HepG2 (cell line): ENCODE measurements around the gene ENTREP3. TPM values are rescaled to one million over a fixed set of nuclear protein-coding genes. Genes with fewer than 3 reads are reported as not detected.

Experiments used
- ATF7-NPFF ChIP-seq: sonication (generic); formaldehyde crosslinking; IDR thresholded peaks from 2 replicates; pipeline ENCODE4 v1.8.1; 2023; ENCODE audit warnings: mild to moderate bottlenecking, low read depth, missing genetic modification reagents, moderate library complexity
- BORCS8-MEF2B ChIP-seq: sonication (generic); formaldehyde crosslinking; IDR thresholded peaks from 2 replicates; pipeline ENCODE4 v1.8.0; 2022; ENCODE audit warnings: mild to moderate bottlenecking, missing genetic modification reagents
- DNMT1 ChIP-seq: sonication (generic); formaldehyde crosslinking; IDR thresholded peaks from 2 replicates; pipeline ENCODE4 v1.5.1; 2020; ENCODE audit warnings: mild to moderate bottlenecking, missing genetic modification reagents
- ETV5 ChIP-seq: IDR thresholded peaks from 2 replicates; pipeline ENCODE4 v1.6.1; 2018; ENCODE audit warnings: missing biosample characterization, missing genetic modification reagents, inconsistent platforms, borderline replicate concordance
- ETV6 ChIP-seq: sonication (generic); formaldehyde crosslinking; conservative IDR thresholded peaks from 2 replicates; pipeline ENCODE4 v1.4.0; 2020; ENCODE audit warnings: missing genetic modification reagents
- GABPA ChIP-seq, 2 experiments: IDR thresholded peaks; 2 replicates each; pipeline ENCODE4 v1.6.1; 2011 to 2016; ENCODE audit warnings: low read depth in 2 of 2, low read length in 1 of 2, missing biosample characterization in 1 of 2, missing genetic modification characterization in 1 of 2
- GTF3A ChIP-seq: sonication (generic); formaldehyde crosslinking; conservative IDR thresholded peaks from 2 replicates; pipeline ENCODE4 v1.4.0; 2020; ENCODE audit warnings: mild to moderate bottlenecking, missing genetic modification reagents
- HNRNPLL ChIP-seq: fragments of 200-400 bp; formaldehyde crosslinking; IDR thresholded peaks from 2 replicates; pipeline ENCODE4 v1.6.1; 2017; ENCODE audit warnings: mild to moderate bottlenecking, low read depth, low read length; ENCODE audit not compliant: poor library complexity, severe bottlenecking
- IRF9 ChIP-seq: sonication (generic); formaldehyde crosslinking; IDR thresholded peaks from 2 replicates; pipeline ENCODE4 v1.8.0; 2022; ENCODE audit warnings: missing genetic modification reagents, mild to moderate bottlenecking, borderline replicate concordance
- KDM5B ChIP-seq: sonication (generic); formaldehyde crosslinking; IDR thresholded peaks from 2 replicates; pipeline ENCODE4 v1.4.0; 2020; ENCODE audit warnings: missing genetic modification reagents, mild to moderate bottlenecking, borderline replicate concordance
- MAF1 ChIP-seq: sonication (generic); formaldehyde crosslinking; IDR thresholded peaks from 2 replicates; pipeline ENCODE4 v1.5.0; 2020; ENCODE audit warnings: missing genetic modification reagents, borderline replicate concordance
- MAX ChIP-seq: IDR thresholded peaks from 2 replicates; pipeline ENCODE4 v1.6.1; 2012; ENCODE audit warnings: inconsistent platforms
- MIER2 ChIP-seq: IDR thresholded peaks from 2 replicates; pipeline ENCODE4 v1.6.1; 2016; ENCODE audit warnings: missing biosample characterization, missing genetic modification reagents
- MXD4 ChIP-seq: IDR thresholded peaks from 2 replicates; pipeline ENCODE4 v1.6.1; 2016; ENCODE audit warnings: mild to moderate bottlenecking, missing biosample characterization, missing genetic modification reagents
- NFYB ChIP-seq: sonication (generic); formaldehyde crosslinking; IDR thresholded peaks from 2 replicates; pipeline ENCODE4 v1.4.0; 2020; ENCODE audit warnings: missing genetic modification reagents
- PPARG ChIP-seq: conservative IDR thresholded peaks from 2 replicates; pipeline ENCODE4 v1.6.1; 2016; ENCODE audit warnings: missing biosample characterization, missing genetic modification reagents
- SP4 ChIP-seq: sonication (generic); formaldehyde crosslinking; IDR thresholded peaks from 2 replicates; pipeline ENCODE4 v1.8.1; 2023; ENCODE audit warnings: mild to moderate bottlenecking, missing genetic modification reagents
- TARDBP ChIP-seq: sonication (generic); formaldehyde crosslinking; IDR thresholded peaks from 2 replicates; pipeline ENCODE4 v1.8.0; 2022; ENCODE audit warnings: mild to moderate bottlenecking, missing genetic modification reagents
- YY1 ChIP-seq: IDR thresholded peaks from 2 replicates; pipeline ENCODE4 v1.6.1; 2011; ENCODE audit warnings: low read length, low read depth, moderate library complexity, mild to moderate bottlenecking; ENCODE audit not compliant: insufficient read depth, insufficient replicate concordance
- ZBTB7A ChIP-seq: sonication (generic); formaldehyde crosslinking; IDR thresholded peaks from 2 replicates; pipeline ENCODE4 v1.8.0; 2022; ENCODE audit warnings: mild to moderate bottlenecking, missing genetic modification reagents
- ZNF331 ChIP-seq: sonication (generic); formaldehyde crosslinking; IDR thresholded peaks from 2 replicates; pipeline ENCODE4 v1.4.0; 2020; ENCODE audit warnings: missing genetic modification reagents
- ZNF383 ChIP-seq: sonication (generic); formaldehyde crosslinking; IDR thresholded peaks from 2 replicates; pipeline ENCODE4 v1.4.0; 2020; ENCODE audit warnings: missing genetic modification reagents, mild to moderate bottlenecking, borderline replicate concordance
- ZNF547 ChIP-seq: sonication (generic); formaldehyde crosslinking; IDR thresholded peaks from 2 replicates; pipeline ENCODE4 v1.5.1; 2020; ENCODE audit warnings: mild to moderate bottlenecking, missing genetic modification reagents
- ZNF619 ChIP-seq: sonication (generic); formaldehyde crosslinking; IDR thresholded peaks from 2 replicates; pipeline ENCODE4 v1.4.0; 2020; ENCODE audit warnings: mild to moderate bottlenecking, missing genetic modification reagents
- ZNF7 ChIP-seq: IDR thresholded peaks from 2 replicates; pipeline ENCODE4 v1.6.1; 2016; ENCODE audit warnings: missing biosample characterization, missing genetic modification reagents
- ZNF709 ChIP-seq: sonication (generic); formaldehyde crosslinking; IDR thresholded peaks from 2 replicates; pipeline ENCODE4 v1.5.0; 2020; ENCODE audit warnings: mild to moderate bottlenecking, missing genetic modification reagents
- ZNF768 ChIP-seq: sonication (generic); formaldehyde crosslinking; IDR thresholded peaks from 2 replicates; pipeline ENCODE4 v1.4.0; 2020; ENCODE audit warnings: missing genetic modification reagents
- ZNF816 ChIP-seq: sonication (generic); formaldehyde crosslinking; IDR thresholded peaks from 2 replicates; pipeline ENCODE4 v1.8.0; 2022; ENCODE audit warnings: missing genetic modification reagents, mild to moderate bottlenecking, borderline replicate concordance
- ZNF878 ChIP-seq: sonication (generic); formaldehyde crosslinking; IDR thresholded peaks from 2 replicates; pipeline ENCODE4 v1.8.1; 2023; ENCODE audit warnings: mild to moderate bottlenecking, missing genetic modification reagents, moderate library complexity
- polyA plus RNA-seq, 8 experiments: library from polyadenylated mRNA; depleted of rRNA in 3 of 8; stranded (reverse) in 7 of 8; unstranded in 1 of 8; fragments of >200 nt; fragmentation: Illumina TruSeq in 4 of 8; extraction: Trizol in 4 of 8; gene quantifications; 2 replicates each; pipeline versions ENCODE4 v1.2.1 to v1.2.3, GENCODE V29; 2011 to 2016; ENCODE audit warnings: low read depth in 4 of 8, missing spikeins in 1 of 8, mixed read lengths in 1 of 8; ENCODE audit not compliant: insufficient read depth in 1 of 8
- total RNA-seq, 5 experiments: library from RNA; depleted of rRNA; stranded (reverse); fragments of >200 nt; fragmentation: Illumina TruSeq; extraction: Trizol; gene quantifications; 2 replicates each; pipeline ENCODE4 v1.2.3, GENCODE V29; 2016; ENCODE audit warnings: low read depth in 1 of 5
- TF ChIP-seq, protein P1 (sequence below): sonication (generic); formaldehyde crosslinking; IDR thresholded peaks from 2 replicates; pipeline ENCODE4 v1.4.0; 2020; ENCODE audit warnings: mild to moderate bottlenecking, missing genetic modification reagents

The ENTREP3 gene
- total and polyA plus RNA-seq, 2 of the 13 experiments (the other 11 are each of a cell fraction or from before 2014, with no cell fraction given): 4.1 to 9.9 TPM

GRCh38 chr1:155277070-155277901, 22.0 kb upstream of the ENTREP3 start, which contains the start of gene HCN3 (continued):
- TF ChIP-seq ZNF547 (CRISPR knock-in tag) (no peak; the same call in none of the 2 replicates), KDM5B (CRISPR knock-in tag) (peak; percentile 54; the same call in 1 of the 2 replicates), PPARG (peak; percentile 80), ETV5 (CRISPR knock-in tag) (peak; percentile 11), NFYB (CRISPR knock-in tag) (peak; percentile 68), ETV6 (CRISPR knock-in tag) (0 out of 2 replicates have a peak, but pooled peaks have one; percentile 63), MAF1 (CRISPR knock-in tag) (no peak), MXD4 (CRISPR knock-in tag) (peak; percentile 89), IRF9 (CRISPR knock-in tag) (peak; percentile 89; the same call in 1 of the 2 replicates), HNRNPLL (peak; percentile 89), BORCS8-MEF2B (CRISPR knock-in tag) (peak; percentile 85), ZNF878 (no peak; the same call in 1 of the 2 replicates), SP4 (peak; percentile 97), GABPA (IDR thresholded peaks at IDR 0.05; ENCODE audit: low read depth, low read length) (no peak), GABPA (CRISPR knock-in tag; IDR thresholded peaks at IDR 0.05; ENCODE audit: low read depth) (peak; percentile 31), MAX (peak; percentile 78), ZNF7 (CRISPR knock-in tag) (no peak), GTF3A (CRISPR knock-in tag) (0 out of 2 replicates have a peak, but pooled peaks have one; percentile 58), ZNF768 (CRISPR knock-in tag) (peak; percentile 26; the same call in 1 of the 2 replicates), ATF7-NPFF (CRISPR knock-in tag) (peak; percentile 74; the same call in 1 of the 2 replicates), ZNF619 (CRISPR knock-in tag) (no peak; the same call in 1 of the 2 replicates), TARDBP (CRISPR knock-in tag) (peak; percentile 62; the same call in 1 of the 2 replicates), YY1 (peak; percentile 77), ZNF331 (CRISPR knock-in tag) (peak; percentile 57; the same call in 1 of the 2 replicates), ZNF709 (CRISPR knock-in tag) (peak; percentile 80), DNMT1 (CRISPR knock-in tag) (0 out of 2 replicates have a peak, but pooled peaks have one; percentile 52), ZNF383 (peak; percentile 63; the same call in 1 of the 2 replicates), MIER2 (CRISPR knock-in tag) (0 out of 2 replicates have a peak, but pooled peaks have one; percentile 51), ZNF816 (CRISPR knock-in tag) (peak; percentile 36; the same call in 1 of the 2 replicates), ZBTB7A (CRISPR knock-in tag) (peak; percentile 79)
- TF ChIP-seq, protein P1, sequence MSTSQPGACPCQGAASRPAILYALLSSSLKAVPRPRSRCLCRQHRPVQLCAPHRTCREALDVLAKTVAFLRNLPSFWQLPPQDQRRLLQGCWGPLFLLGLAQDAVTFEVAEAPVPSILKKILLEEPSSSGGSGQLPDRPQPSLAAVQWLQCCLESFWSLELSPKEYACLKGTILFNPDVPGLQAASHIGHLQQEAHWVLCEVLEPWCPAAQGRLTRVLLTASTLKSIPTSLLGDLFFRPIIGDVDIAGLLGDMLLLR (CRISPR knock-in tag): 0 out of 2 replicates have a peak, but pooled peaks have one; percentile 22
